SK-N-MC (cell line): ENCODE measurements around the gene PREP.

ENCODE experiments used
- FOXP2 ChIP-seq: optimal IDR thresholded peaks from 2 replicates; pipeline ENCODE3; 2011; ENCODE audit warnings: mild to moderate bottlenecking, moderate library complexity; ENCODE audit not compliant: insufficient read depth; ENCODE audit errors: extremely low read length, control extremely low read depth
- POLR2AphosphoS5 ChIP-seq: IDR thresholded peaks from 2 replicates; pipeline ENCODE4 v1.6.1; 2012; ENCODE audit warnings: mild to moderate bottlenecking, low read depth, low read length, borderline replicate concordance

DNA sequence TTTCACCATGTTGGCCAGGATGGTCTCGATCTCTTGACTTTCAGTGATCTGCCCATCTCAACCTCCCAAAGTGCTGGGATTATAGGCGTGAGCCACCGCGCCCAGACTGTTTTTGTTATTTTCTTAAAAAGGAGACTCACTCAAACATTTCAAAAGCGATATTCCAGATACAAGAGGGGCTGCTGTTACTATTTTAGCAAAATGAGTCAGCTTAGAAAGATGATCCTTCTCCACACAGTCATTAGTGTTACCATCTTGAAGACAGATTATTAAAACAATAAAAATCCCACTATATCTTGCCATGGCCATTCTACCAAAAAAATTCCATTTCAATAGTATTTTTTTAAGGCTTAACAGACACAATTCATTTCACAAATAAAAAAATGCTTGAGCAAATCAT, 102.8 kb downstream of the PREP start:
- no peak for TF ChIP-seq FOXP2
- TF ChIP-seq POLR2AphosphoS5 = no peak
